HG03354 (cell line): Measurements from ENCODE around the gene TCF12.
"Not testable (repeated sequence)": the region's sequence is repeated elsewhere in the genome, so short reads cannot be mapped to it uniquely, and the experiment has no call there.

ENCODE experiments used
- ATAC-seq: cut with Tn5 transposase; IDR thresholded peaks from one replicate; pipeline ENCODE4 v1.9.1; 2021; ENCODE audit warnings: mild to moderate bottlenecking; ENCODE audit not compliant: unreplicated experiment, poor library complexity, severe bottlenecking

The TCF12 gene

DNA sequence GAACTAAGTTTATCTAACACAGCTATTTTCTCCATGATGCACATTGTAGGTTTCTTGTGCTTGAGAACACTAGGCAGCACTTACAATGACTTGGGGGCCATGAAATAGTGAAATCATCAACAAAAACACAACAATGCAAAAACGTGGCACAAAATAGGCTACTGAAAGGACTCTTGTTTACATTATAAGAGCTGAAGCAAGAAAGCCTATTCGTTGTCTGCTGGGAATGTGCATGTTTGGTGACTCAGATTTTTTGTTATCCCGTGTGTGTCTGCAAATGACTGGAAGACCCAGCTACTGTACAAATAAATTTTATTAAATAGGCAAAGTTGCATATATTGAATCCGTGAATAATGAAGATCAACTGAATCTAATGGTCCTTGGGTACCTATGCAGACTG, 85.0 kb downstream of the TCF12 start:
- ATAC-seq = no peak

DNA sequence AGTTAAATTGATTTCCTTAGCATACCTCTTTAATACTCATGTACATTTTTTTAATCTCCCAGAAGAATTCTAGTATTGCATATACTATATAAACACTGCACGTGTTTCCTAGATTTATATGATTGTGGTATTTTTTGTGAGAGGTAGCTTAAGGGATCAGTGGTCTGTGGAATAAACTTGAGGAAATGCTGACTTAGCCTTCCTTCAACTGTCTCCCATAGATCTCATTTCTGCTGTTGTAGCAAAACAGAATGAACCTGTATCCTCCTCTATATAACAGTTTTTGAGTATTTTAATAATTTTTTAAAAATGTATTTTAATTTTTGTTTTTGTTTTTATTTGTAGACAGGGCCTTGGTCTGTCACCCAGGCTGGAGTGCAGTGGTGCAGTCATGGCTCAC, 86.8 kb downstream of the TCF12 start:
- no peak for ATAC-seq

DNA sequence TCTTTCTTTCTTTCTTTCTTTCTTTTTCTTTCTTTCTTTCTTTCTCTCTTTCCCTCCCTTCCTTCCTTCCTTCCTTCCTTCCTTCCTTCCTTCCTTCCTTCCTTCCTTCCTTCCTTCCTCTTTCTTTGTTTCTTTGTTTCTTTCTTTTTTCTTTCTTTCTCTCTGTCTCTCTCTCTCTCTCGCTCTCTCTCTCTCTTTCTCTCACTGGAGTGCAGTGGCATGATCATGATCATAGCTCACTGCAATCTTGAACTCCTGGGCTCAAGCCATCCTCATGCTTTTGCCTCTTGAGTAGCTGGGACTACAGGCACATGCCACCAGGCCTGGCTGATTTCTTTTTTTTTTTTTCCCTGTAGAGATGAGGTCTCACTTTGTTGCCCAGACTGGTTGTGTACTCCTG, 89.4 kb downstream of the TCF12 start:
- not testable (repeated sequence) for ATAC-seq

DNA sequence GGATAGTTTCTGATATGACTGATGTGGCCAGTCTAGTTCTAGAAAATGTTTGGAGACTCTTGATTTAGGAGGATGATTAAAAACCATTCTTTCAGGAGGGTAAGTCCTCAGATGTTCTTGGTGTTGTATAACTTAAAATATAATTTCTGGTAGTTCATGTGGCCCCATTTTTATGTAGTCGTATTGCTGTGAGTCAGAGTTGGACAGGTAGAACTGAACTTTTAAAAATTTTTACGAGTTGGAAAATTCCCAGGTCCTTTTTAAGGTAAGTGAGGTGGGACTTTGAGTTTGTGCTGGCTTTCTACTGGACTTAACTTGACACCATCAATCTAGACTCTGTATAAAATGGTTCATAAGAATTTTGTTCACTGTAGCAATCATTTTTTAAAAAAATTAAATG, 92.3 kb downstream of the TCF12 start:
- no peak for ATAC-seq

DNA sequence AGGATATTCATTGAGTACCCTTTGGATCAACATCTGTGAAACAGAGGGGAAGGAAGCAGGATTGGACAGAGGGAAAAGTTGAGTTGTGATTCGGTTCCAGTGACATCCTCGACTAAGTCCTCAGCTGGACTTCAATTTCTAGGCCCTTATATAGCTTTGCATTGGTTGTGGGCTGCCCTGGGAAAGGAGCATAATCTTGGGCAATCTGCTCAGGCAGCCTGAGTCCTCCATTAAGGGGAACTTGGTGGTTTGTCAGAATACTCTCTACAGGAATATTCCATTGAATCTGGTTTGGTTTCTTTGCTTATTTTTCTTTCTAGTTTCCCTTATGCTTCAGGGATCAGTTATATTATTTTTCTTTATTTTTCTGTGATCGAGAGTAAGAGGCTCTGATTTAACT, 94.1 kb downstream of the TCF12 start:
- no peak for ATAC-seq

DNA sequence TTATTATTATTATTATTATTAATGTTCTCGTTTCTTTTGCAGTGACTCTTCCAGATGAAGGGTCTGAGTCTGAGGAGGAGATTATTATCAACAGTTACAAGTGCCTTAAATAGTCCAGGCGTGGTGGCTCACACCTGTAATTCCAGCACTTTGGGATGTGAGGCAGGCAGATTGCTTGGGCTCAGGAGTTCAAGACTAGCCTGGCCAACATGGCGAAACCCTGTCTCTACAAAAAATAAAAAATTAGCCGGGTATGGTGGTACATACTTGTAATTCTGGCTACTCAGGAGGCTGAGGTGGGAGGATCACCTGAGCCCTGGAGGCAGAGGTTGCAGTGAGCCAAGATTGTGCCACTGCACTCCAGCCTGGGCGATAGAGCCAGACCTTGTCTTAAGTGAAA, 96.5 kb downstream of the TCF12 start:
- not testable (repeated sequence) for ATAC-seq

DNA sequence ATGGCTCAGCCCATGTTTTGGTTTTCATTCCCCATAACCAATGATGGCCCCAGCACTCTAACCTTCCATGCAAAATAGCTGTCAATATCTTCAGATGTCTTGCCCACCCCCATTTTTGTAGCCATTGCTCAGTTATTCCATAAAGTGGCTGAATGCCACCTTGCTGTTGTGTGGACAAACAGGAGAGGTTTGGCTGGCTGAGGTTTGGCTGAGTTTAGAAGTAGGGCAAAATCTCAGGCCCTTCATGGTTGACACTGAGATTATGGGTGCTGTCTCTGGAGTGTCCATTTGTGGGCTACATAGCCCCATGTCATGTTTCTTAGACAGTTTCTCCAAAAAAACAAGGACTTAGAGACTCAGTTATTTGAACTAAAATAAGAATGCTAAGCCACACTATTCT, 96.9 kb downstream of the TCF12 start:
- ATAC-seq = no peak

DNA sequence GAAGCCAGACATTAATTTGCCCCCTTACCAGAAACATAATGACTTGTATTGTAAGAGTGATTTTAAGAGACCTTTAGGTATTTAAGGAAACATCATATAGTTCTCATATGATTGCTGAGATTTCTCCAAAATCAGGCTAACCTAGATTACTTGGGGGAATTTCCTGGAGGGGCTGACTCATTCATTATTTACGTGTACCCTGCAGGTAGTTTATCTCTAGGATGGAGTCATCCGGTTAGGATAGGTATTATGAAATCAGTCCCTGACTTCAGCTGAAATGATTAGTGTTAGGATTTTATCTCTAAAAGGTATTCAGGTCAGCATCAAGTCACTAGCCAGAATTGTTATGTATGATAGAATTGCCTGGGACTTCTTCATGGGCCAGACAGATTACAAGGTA, 97.5 kb downstream of the TCF12 start:
- ATAC-seq = no peak

DNA sequence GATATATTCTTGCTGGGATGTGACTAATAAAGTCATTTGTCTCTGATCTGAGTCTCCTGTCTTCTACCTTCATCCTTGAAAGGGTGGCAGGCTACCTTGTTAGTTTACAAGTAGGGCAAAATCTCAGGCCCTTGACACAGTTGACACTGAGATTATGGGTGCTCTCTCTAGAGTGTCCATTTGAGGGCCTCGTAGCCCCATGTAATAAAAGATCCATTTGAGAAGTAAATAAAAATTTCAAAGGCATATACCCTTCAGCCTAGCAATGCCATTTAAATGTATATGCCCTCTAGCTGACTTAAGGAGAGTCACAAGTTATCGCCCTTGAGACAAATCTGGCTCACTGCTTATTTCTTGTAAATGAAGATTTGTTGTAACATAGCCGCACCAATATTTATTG, 98.6 kb downstream of the TCF12 start:
- no peak for ATAC-seq

DNA sequence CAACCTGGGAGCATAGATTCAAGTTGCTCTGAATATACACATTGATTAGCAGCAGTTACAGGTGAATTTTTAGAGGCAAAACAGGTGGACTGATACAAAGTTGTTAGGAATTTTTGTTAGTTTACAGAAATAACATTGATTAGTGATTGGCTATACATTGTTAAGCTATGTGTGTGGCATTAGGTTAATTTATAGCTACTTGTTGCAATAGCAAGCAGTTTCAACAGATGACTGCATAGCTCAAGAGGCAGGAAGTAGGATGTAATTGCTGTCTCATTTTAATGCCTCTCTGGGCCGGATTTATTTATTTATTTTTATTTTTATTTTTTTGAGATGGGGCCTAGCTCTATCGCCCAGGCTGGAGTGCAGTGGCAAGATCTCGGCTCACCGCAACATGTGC, 99.7 kb downstream of the TCF12 start:
- ATAC-seq = no peak

DNA sequence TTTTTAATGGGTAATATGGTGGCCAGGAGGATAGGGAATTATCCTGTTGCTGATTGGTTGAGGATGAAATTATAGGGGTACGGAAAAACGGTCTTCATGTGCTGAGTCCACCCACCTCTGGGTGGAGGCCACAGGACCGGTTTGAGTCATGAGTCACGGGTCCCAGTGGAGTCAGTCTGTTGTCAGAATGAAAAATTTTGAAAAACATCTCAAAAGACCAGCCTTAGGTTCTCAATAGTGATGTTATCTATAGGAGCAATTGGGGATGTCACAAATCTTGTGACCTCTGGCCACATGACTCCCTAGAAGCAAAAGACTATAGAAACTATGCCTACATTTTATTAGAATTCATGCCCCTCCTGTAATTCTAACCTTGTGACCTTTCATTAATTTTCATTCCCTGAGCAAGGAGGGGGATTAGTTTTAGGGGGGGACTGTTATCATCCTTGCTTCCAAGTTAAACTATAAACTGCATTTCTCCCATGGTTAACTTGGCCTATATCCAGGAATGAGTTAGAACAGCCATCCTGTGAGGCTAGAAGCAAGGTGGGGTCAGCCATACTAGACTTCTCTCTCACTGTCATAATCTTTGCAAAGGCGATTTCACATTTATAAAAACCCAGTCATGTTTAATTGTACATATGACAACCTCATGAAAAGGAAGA, 101.2 kb downstream of the TCF12 start:
- ATAC-seq = no peak

DNA sequence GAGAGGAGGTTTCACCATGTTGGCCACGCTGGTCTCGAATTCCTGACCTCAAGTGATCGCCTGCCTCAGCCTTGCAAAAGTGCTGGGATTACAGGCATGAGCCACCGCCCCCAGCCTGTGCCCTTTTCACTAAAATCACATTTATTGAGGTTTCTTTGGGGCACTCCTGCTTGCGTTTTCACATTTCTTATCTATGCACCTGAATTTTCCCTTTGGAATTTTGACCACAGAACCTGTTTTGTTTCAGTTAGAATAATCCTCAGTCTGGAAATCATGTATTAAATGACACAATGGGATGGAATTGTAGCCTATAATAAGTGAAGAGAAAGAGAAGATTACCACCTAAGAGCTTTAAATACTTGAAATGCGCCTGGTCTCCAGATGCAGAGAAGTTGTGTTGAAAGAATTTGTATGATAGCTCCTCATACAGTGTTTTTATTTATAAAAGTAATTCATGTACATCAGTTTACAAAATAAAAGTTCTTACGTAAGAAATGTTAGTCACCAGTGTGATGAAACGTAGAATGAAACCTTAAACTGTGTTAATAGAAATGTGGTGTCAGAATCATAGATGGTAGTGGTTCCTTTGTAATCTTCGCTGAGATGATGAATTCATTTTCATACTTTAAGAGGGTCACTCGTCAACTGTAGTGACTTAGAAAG, 107.0 kb downstream of the TCF12 start:
- ATAC-seq = no peak

DNA sequence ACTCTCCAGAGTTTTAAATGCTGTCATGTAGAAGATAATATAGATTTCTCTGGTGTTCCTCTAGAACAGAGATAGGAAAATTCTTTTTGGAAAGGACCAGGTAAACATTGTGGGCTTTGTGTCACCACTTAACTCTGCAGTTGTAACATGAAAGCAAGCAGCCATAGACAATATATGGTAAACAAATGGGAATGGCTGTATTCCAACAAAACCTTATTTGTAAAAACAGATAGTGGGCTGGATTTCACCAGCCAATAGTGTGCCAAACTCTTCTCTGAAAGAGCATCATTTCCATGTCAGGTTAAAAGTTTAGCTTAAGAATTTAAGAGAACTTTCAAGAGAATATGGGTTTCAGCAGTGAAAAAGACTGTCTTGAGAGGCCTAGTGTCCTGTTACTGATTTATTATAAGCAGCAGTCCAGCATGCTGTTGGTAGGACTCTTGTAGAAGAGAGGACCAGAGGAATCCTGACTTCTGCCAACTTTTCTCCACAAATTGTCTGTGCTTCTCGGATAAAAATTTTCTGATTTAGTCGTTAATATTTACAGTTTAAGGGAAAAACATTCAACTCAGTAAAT, 107.7 kb downstream of the TCF12 start:
- ATAC-seq = no peak

DNA sequence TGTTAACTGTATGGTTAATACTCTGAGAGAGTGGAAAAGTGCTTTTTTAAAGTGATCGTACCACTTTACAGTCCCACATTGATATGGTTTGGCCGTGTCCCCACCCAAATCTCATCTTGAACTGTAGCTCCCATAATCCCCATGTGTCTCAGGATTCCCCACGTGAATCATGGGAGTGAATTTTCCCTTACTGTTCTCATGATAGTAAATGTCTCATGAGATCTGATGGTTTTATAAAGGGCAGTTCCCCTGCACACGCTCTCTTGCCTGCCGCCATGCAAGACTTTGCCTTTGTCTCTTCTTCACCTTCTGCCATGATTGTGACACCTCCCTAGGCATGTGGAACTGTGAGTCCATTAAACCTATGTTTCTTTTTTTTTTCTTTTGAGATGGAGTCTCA, 109.2 kb downstream of the TCF12 start:
- no peak for ATAC-seq

DNA sequence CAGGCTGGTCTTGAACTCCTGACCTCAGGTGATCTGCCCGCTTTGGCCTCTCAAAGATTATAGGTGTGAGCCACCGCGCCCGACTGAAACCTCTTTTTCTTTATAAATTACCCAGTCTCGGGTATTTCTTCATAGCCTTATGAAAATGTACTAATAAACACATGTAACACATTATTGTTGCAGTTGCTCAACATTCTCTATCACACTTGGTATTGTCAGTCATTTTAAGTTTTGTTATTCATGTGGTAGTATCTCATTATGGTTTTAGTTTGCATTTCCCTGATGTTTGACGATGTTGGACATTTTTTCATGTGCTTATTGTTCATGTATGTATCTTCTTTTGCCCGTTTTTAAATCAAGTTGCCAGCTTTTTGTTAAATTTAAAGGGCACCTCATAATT, 109.7 kb downstream of the TCF12 start:
- ATAC-seq = no peak

DNA sequence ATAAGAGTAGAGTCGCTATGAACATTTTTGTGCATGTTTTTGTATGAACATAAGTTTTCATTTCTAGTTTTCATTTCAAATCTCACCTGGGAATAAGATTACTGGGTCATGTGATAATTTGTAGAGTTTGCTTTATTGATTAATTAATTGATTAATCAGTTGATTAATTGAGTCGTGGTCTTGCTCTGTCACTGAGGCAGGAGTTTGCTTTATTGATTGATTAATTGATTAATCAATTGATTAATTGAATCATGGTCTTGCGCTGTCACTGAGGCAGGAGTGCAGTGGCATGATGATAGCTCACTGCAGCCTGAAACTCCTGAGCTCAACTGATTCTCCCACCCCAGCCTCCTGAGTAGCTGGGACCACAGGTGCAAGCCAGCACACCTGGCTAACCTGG, 111.6 kb downstream of the TCF12 start:
- no peak for ATAC-seq

DNA sequence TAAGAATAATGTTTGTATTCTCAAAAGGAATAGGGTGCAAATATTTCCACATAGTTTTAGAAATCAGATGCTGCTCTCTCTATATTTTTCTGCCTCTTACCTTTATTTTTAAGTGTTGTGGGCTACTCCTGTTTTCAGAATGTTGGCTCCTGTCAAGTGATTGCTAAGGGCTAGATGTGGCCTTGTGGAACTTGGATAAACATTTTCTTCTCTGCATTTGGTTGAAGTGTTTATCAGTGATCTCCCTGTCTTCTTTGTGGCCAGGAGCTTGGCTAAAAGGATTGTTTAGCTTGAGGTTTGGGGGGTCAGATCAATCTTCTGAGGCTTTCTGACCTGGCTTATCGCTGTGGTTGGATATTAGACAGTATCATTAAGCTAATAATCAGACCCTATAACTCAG, 112.6 kb downstream of the TCF12 start:
- no peak for ATAC-seq

DNA sequence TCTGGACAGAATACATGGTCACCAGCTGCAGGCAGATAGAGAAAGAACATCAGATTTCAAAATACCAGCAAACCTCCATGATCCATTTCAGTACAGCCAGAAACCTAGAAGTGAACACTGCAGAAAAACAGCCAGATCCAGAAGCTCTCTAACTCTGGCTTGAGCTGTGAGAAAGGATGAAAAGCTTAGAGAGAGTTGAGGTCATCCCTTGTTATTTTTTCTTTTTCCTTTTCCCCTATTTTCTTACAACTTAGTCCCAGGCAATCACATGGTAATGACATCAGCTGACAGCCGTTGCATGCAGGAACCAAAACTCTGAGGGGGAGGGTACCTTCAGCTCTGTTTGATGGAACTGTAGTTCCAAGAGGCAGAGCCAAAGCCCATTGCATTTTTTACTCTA, 113.2 kb downstream of the TCF12 start:
- ATAC-seq = no peak

DNA sequence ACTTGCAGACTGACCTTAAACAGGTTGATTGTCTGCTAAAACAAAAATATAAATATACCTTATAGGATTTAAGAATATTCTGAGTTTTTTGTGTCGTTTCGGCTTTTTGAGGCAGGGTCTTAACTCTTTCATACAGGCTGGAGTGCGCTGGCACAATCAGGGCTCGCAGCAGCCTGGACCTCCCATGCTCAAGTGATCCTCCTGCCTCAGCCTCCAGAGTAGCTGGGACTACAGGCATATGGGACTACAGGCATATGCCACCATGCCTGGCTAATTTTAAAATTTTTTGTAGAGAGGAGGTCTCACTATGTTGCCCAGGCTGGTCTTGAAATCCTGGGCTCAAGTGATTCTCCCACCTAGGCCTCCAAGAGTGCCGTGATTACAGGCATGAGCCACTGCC, 113.9 kb downstream of the TCF12 start:
- ATAC-seq = no peak

DNA sequence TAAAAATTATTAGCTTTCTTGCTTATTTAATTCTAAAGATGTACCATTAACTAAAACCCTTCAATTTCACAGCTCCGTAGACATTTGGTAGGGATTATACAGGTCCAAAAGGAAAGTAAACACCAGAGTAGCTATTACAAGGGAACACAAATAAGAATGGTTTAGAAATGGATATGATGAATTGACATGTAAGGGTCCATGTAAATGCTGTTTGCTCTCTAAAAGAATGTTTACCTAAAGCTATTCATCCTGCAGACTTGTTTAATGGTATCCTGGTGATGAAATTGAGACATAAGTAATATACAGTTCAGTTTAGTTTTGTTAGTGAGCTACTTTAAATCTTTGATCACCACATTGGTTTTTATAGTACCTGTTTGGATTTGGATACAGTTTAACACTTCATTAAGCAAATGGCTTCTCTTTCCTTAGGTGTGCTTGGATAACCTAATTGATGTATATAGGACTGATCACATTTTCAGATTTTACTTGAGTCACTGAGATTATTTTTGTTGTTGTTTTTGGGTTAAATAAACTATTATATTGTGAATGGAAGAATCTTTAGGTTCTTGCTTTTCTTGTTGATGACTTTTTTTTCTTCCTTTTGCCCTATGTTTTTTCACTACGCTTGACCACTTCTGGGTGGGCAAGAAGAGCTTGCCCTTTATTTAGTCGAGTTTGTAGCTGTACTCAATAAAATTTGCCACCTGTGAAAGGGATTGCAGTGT, 115.4 kb downstream of the TCF12 start:
- ATAC-seq = no peak

DNA sequence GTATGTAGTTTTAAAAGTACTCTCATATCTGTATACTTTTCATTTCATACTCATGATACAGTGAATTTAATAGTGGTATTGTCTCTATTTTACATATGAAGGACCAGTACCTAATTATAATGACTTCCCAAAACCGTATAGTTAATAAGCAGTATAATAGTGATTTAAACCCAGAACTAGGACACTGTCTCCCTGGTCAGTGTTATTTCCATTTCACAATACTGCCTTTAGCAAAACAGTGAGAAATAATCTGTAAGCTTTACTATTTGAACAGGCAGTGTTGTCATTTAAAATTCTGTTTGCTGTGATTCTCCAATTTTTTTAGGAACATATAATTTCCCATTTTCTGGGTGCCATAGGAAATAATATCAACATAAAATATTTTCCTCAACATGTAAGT, 116.2 kb downstream of the TCF12 start:
- no peak for ATAC-seq
